GM18517 (cell line): ENCODE data around the gene FTO.

Experiments used
- ATAC-seq: cut with Tn5 transposase; IDR thresholded peaks from one replicate; pipeline ENCODE4 v1.9.1; 2021; ENCODE audit warnings: mild to moderate bottlenecking, moderate library complexity; ENCODE audit not compliant: unreplicated experiment

Gene FTO

GRCh38 chr16:54110016-54110981, 406.3 kb downstream of the FTO start:
- ATAC-seq: no peak

GRCh38 chr16:54112451-54113206, 408.7 kb downstream of the FTO start:
- no peak for ATAC-seq

- ATAC-seq: no peak
These were observed 411.6 kb downstream of the FTO start for GRCh38 chr16:54115558-54115957.

- ATAC-seq: no peak
These were observed 412.2 kb downstream of the FTO start for GRCh38 chr16:54116124-54116655.

- no peak for ATAC-seq
These were observed 414.9 kb downstream of the FTO start for GRCh38 chr16:54118846-54119245.

- no peak for ATAC-seq
These were observed 417.0 kb downstream of the FTO start for GRCh38 chr16:54120846-54121480.

- no peak for ATAC-seq
These were observed 417.8 kb downstream of the FTO start for GRCh38 chr16:54121539-54122295.

GRCh38 chr16:54123766-54124165, 419.8 kb downstream of the FTO start:
- ATAC-seq: no peak

- no peak for ATAC-seq
These were observed 422.0 kb downstream of the FTO start for GRCh38 chr16:54125751-54126655.

- no peak for ATAC-seq
These were observed 423.0 kb downstream of the FTO start for GRCh38 chr16:54126907-54127306.

GRCh38 chr16:54128629-54129234, 424.8 kb downstream of the FTO start:
- ATAC-seq: no peak

GRCh38 chr16:54129810-54130209, 425.9 kb downstream of the FTO start:
- ATAC-seq: no peak

GRCh38 chr16:54135361-54136275, 431.7 kb downstream of the FTO start:
- no peak for ATAC-seq

GRCh38 chr16:54136276-54136625, 432.3 kb downstream of the FTO start:
- no peak for ATAC-seq

- ATAC-seq: no peak
These were observed 436.3 kb downstream of the FTO start for GRCh38 chr16:54140057-54140787.

GRCh38 chr16:54140788-54141136, 436.8 kb downstream of the FTO start:
- ATAC-seq: no peak

GRCh38 chr16:54142787-54143186, 438.8 kb downstream of the FTO start:
- no peak for ATAC-seq
